ENCODE results near the gene UBE2V1. TPM values are rescaled to one million over a fixed set of nuclear protein-coding genes. Genes with fewer than 3 reads are reported as not detected.

Gene UBE2V1
- total RNA-seq, 3 donors from 2014 or later (not counting 1 experiment from before 2014, with no cell fraction given), result 194 to 238 (median 236) TPM

GRCh38 chr20:50141811-50142561 is 29.0 kb upstream of the UBE2V1 start:
- Mint-ChIP-seq H3K4me3 (no peak overlapping the region), H3K4me1 (peaks cover 41 to 56% of the 10 kb centered on the region in 2 donors), H3K36me3 (no peaks in the 10 kb centered on the region), H3K27ac (no peak overlapping the region), H3K27me3 (ENCODE audit: low read depth in 2 of 2) (no peaks in the 10 kb centered on the region), H3K9me3 (no peaks in the 10 kb centered on the region)
- no peaks in the 10 kb centered on the region for H3K27me3 ChIP-seq (ENCODE audit: control insufficient read depth, insufficient read depth, low read length)
- no peak for ATAC-seq
- TF ChIP-seq, protein P1, sequence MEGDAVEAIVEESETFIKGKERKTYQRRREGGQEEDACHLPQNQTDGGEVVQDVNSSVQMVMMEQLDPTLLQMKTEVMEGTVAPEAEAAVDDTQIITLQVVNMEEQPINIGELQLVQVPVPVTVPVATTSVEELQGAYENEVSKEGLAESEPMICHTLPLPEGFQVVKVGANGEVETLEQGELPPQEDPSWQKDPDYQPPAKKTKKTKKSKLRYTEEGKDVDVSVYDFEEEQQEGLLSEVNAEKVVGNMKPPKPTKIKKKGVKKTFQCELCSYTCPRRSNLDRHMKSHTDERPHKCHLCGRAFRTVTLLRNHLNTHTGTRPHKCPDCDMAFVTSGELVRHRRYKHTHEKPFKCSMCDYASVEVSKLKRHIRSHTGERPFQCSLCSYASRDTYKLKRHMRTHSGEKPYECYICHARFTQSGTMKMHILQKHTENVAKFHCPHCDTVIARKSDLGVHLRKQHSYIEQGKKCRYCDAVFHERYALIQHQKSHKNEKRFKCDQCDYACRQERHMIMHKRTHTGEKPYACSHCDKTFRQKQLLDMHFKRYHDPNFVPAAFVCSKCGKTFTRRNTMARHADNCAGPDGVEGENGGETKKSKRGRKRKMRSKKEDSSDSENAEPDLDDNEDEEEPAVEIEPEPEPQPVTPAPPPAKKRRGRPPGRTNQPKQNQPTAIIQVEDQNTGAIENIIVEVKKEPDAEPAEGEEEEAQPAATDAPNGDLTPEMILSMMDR (IDR thresholded peaks at IDR 0.05), result no peak
- intact Hi-C loops (cut with micrococcal nuclease), result no loop called here
- peaks cover 13% of the 10 kb centered on the region for H3K4me1 ChIP-seq (ENCODE audit: control insufficient read depth, insufficient read depth, low read length)
- DNase-seq, result no peak
- no peaks in the 10 kb centered on the region for H3K9me3 ChIP-seq (ENCODE audit: control insufficient read depth, insufficient read depth, low read length)
- H3K4me3 ChIP-seq (ENCODE audit: low read length), result no peak overlapping the region
- peaks cover 35% of the 10 kb centered on the region for H3K36me3 ChIP-seq (ENCODE audit: control insufficient read depth, insufficient read depth, low read length)
- 98% methylated on average over 12 of the region's 12 CpGs for WGBS (ENCODE audit: insufficient coverage)
- no peak overlapping the region for H3K27ac ChIP-seq (ENCODE audit: low read length)

GRCh38 chr20:50141018-50141675 is 28.2 kb upstream of the UBE2V1 start:
- H3K4me3 ChIP-seq (ENCODE audit: low read length), result no peak overlapping the region
- 95% methylated on average over 6 of the region's 6 CpGs for WGBS (ENCODE audit: insufficient coverage)
- H3K36me3 ChIP-seq (ENCODE audit: control insufficient read depth, insufficient read depth, low read length), result peaks cover 35% of the 10 kb centered on the region
- H3K27ac ChIP-seq (ENCODE audit: low read length), result no peak overlapping the region
- no peaks in the 10 kb centered on the region for H3K27me3 Mint-ChIP-seq (ENCODE audit: low read depth in 2 of 2)
- no peak overlapping the region for H3K4me3 Mint-ChIP-seq
- ATAC-seq, result no peak
- no peak for DNase-seq
- peaks cover 5% of the 10 kb centered on the region for H3K4me1 ChIP-seq (ENCODE audit: control insufficient read depth, insufficient read depth, low read length)
- peaks cover 33 to 48% of the 10 kb centered on the region in 2 donors for H3K4me1 Mint-ChIP-seq
- H3K27ac Mint-ChIP-seq, result no peak overlapping the region
- no peaks in the 10 kb centered on the region for H3K36me3 Mint-ChIP-seq
- no peaks in the 10 kb centered on the region for H3K9me3 ChIP-seq (ENCODE audit: control insufficient read depth, insufficient read depth, low read length)
- intact Hi-C loops (cut with micrococcal nuclease), result no loop called here
- TF ChIP-seq, protein P1 (IDR thresholded peaks at IDR 0.05), result no peak
- no peaks in the 10 kb centered on the region for H3K27me3 ChIP-seq (ENCODE audit: control insufficient read depth, insufficient read depth, low read length)
- H3K9me3 Mint-ChIP-seq, result no peaks in the 10 kb centered on the region

GRCh38 chr20:50140339-50140859 is 27.4 kb upstream of the UBE2V1 start:
- no peaks in the 10 kb centered on the region for H3K9me3 ChIP-seq (ENCODE audit: control insufficient read depth, insufficient read depth, low read length)
- H3K4me1 ChIP-seq (ENCODE audit: control insufficient read depth, insufficient read depth, low read length), result no peaks in the 10 kb centered on the region
- 95% methylated on average over 11 of the region's 11 CpGs for WGBS (ENCODE audit: insufficient coverage)
- no peak overlapping the region for H3K4me3 ChIP-seq (ENCODE audit: low read length)
- TF ChIP-seq, protein P1 (IDR thresholded peaks at IDR 0.05), result no peak
- H3K9me3 Mint-ChIP-seq, result no peaks in the 10 kb centered on the region
- no peaks in the 10 kb centered on the region for H3K36me3 Mint-ChIP-seq
- H3K36me3 ChIP-seq (ENCODE audit: control insufficient read depth, insufficient read depth, low read length), result peaks cover 39% of the 10 kb centered on the region
- peak overlapping the region in 1 of 2 donors; percentile 30 for H3K27ac Mint-ChIP-seq
- intact Hi-C loops (cut with micrococcal nuclease), result no loop called here
- ATAC-seq (no peak), DNase-seq (no peak)
- H3K27ac ChIP-seq (ENCODE audit: low read length), result no peak overlapping the region
- no peak overlapping the region for H3K4me3 Mint-ChIP-seq
- peaks cover 37 to 43% of the 10 kb centered on the region in 2 donors for H3K4me1 Mint-ChIP-seq
- no peaks in the 10 kb centered on the region for H3K27me3 Mint-ChIP-seq (ENCODE audit: low read depth in 2 of 2)
- no peaks in the 10 kb centered on the region for H3K27me3 ChIP-seq (ENCODE audit: control insufficient read depth, insufficient read depth, low read length)
